ENCODE results near the gene EFNA4. TPM values are rescaled to one million over a fixed set of nuclear protein-coding genes. Genes with fewer than 3 reads are reported as not detected.

The EFNA4 gene
- total and polyA plus RNA-seq, 2 experiments from 2014 or later = 4.6 to 5.5 TPM

DNA sequence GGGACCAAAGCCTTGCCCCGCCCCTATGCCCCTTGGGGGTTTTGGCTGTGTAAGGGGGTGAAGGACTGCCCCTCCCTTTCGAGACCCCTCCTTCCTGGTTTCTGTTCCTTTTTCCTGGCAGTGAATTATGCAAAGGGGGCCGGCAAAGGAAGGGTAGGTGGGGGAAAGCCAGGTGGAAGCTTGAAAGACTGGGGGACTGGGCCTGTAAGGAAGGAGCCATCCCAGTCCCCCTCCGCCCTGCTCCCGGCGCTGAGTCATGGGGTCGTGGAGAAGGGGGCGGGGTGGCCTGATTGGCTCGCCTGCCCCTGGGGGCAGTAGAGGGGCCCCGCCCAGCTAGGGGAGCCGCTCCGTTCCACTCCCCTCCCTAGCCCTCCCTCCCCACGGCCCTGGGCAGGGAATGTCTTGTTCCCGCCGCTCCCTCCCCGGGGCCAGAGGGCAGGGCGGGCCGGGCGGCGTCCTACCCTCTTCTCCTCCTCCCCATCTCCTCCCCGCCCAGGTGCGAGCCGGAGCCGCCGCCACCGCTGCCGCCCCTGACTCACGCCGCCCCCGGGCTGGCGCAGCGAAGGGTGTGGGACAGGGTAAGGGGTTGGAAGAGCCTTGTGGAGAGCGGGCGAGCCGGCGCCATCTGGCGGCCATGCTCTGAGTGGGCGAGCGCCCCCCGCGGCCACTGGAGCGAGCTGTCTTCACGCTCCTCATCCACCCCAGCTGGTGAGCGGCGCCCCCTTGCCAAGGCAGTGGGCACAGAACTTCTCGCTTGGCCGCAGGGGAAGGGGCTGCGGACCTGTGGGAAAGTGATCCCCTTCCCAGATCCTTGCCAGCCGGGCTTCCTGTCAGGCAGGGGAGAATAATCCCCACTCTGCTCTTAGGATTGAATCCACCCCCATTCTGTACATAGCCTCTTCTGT is 46.2 kb upstream of the EFNA4 start:
- Histone ChIP-seq H3F3A (ENCODE audit: insufficient read depth) (no peaks in the 10 kb centered on the region), H3K4me3 (peak overlapping the region; percentile 64), H3K79me2 (ENCODE audit: insufficient read depth) (no peaks in the 10 kb centered on the region), H3K9me2 (ENCODE audit: insufficient read depth) (no peaks in the 10 kb centered on the region), H4K20me1 (ENCODE audit: insufficient read depth) (no peaks in the 10 kb centered on the region), H3K9ac (peak overlapping the region; percentile 53), H3K9me3 (ENCODE audit: low read depth) (no peaks in the 10 kb centered on the region), H3K36me3 (ENCODE audit: low read depth) (no peaks in the 10 kb centered on the region), H3K27ac (peak overlapping the region; percentile 49), H3K4me2 (ENCODE audit: unreplicated experiment) (peak overlapping the region; percentile 58), H2AFZ (peak overlapping the region; percentile 47; the same call in 1 of the 2 replicates), H3K4me1 (ENCODE audit: insufficient read depth) (peaks cover 15% of the 10 kb centered on the region), H3K27me3 (replicated peaks; ENCODE audit: insufficient read depth) (no peaks in the 10 kb centered on the region)
- WGBS, 2 experiments (ENCODE audit: low coverage in 1 of 2, low lambda C conversion rate in 2 of 2, missing lambda C conversion rate in 2 of 2) = 2 to 3% methylated on average over 22 to 48 of the region's 49 CpGs
- in situ Hi-C loops (cut with MboI) = no loop called here
- TF ChIP-seq EZH2phosphoT487 (IDR thresholded peaks at IDR 0.05; ENCODE audit: insufficient read depth, low read depth) (no peak), EZH2 (IDR thresholded peaks at IDR 0.05; ENCODE audit: insufficient read depth, poor library complexity, severe bottlenecking) (no peak)
- DNase-seq = peak; percentile 91

DNA sequence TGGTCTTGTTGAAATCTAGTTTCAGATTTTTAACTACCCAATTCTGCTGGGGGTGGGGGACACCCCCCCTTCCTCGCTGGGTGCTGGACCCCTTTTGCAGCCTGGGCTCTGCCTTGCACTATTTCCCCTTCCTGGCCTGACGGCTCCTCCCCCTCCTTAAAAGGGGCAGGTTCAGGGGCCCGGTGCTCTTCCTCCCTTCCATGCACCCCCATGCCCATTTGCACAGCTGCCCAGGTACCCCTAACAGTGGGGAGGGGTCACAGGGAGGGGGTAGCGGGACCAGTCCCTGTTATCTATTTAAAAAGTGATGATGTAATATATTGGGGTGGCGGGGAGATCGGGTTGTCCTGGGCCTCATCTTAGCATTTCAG is 45.6 kb upstream of the EFNA4 start:
- H3K4me3 ChIP-seq = peak overlapping the region; percentile 64
- peak overlapping the region; percentile 53 for H3K9ac ChIP-seq
- no peaks in the 10 kb centered on the region for H3K79me2 ChIP-seq (ENCODE audit: insufficient read depth)
- no peaks in the 10 kb centered on the region for H3K9me2 ChIP-seq (ENCODE audit: insufficient read depth)
- H3K4me2 ChIP-seq (ENCODE audit: unreplicated experiment) = peak overlapping the region; percentile 58
- H2AFZ ChIP-seq = peak overlapping the region; percentile 47; the same call in 1 of the 2 replicates
- TF ChIP-seq EZH2phosphoT487 (IDR thresholded peaks at IDR 0.05; ENCODE audit: insufficient read depth, low read depth) = no peak
- no peak for TF ChIP-seq EZH2 (IDR thresholded peaks at IDR 0.05; ENCODE audit: insufficient read depth, poor library complexity, severe bottlenecking)
- H3K27me3 ChIP-seq (replicated peaks; ENCODE audit: insufficient read depth) = no peaks in the 10 kb centered on the region
- H3K36me3 ChIP-seq (ENCODE audit: low read depth) = no peaks in the 10 kb centered on the region
- DNase-seq = no peak
- H3K4me1 ChIP-seq (ENCODE audit: insufficient read depth) = peaks cover 16% of the 10 kb centered on the region
- H3F3A ChIP-seq (ENCODE audit: insufficient read depth) = no peaks in the 10 kb centered on the region
- in situ Hi-C loops (cut with MboI) = no loop called here
- H4K20me1 ChIP-seq (ENCODE audit: insufficient read depth) = no peaks in the 10 kb centered on the region
- H3K27ac ChIP-seq = no peak overlapping the region
- 67 to 71% methylated on average over 6 of the region's 6 CpGs for WGBS, 2 experiments (ENCODE audit: low coverage in 1 of 2, low lambda C conversion rate in 2 of 2, missing lambda C conversion rate in 2 of 2)
- no peaks in the 10 kb centered on the region for H3K9me3 ChIP-seq (ENCODE audit: low read depth)

DNA sequence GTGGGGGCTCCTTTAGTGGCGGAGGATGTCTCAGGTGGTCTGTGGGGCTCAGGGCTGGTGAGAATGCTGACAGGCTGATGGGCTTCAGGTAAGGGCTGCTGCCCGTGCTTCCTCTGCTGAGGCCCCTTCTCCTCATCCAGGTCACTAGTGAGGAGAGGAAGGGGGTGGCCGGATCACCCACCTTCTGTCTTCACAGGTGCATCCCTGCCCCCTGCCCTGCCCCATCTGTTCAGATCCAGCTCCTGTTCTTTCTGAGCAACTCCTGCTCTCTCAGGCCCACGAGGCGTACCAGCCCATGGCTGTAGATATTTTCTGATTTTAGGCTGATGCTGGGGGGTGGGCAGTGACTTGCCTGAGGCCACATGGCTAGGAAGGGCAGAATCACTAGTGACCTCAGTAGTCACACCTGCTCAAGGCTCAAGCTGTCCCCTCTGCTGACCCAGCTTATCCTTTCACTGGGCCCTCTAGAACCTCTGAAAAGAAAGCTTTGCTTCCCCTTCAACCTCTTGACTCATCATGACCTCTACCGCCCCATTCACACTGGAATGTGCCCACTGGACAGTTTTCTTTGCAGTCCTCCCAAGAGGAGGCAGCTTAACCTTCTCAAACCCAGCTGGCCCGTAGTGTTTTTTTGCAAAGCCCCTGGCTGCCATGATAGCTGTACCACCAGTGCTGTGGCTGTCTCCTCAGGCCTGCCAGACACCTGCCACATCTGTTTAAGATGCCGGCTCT is 44.8 kb upstream of the EFNA4 start:
- no peaks in the 10 kb centered on the region for H3K79me2 ChIP-seq (ENCODE audit: insufficient read depth)

DNA sequence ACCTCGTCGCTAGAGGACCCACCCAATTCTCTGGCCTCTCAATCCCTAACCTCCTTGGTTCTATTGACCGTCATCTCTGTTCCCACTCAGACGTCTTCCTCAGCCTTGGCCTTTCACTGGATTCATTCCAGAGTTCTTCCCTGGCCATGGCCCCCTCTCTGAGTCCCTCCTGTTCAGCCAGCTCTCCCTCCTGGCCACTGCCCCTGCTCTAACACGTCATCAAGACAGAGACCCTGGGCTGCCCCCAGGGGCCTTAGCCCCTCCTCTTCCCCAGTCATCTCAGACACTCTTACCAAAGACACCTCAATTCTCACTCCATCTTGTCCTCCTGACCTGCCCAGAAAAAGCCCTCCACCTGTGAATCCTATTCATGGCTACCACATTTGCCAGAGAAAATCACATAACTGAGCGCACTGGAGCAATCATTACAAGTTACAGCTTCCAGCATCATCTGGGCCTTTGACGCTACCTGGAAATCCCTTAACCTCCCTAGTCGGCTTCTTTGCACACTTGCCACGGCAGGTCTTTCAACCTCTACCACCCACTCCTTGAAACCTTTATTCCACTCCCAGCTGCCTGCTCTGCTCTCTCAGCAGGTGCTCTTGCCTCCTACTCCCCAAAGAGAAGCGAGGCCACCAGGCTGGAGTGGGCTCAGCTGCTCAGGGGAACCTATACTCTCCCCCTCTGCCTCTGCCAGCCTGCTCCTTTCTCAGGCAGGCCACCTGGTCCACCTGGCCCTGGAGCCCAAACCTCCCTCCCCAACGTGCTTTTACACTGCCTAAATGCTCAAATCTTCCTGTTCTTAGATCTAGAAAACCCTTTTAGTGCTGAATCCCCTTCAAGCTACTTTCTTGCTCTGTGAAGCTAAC is 43.9 kb upstream of the EFNA4 start:
- H3K79me2 ChIP-seq (ENCODE audit: insufficient read depth) = no peaks in the 10 kb centered on the region
- WGBS, 2 experiments (ENCODE audit: low coverage in 1 of 2, low lambda C conversion rate in 2 of 2, missing lambda C conversion rate in 2 of 2) = 77% methylated on average over 11 of the region's 11 CpGs
- no peak overlapping the region for H2AFZ ChIP-seq
- H3K4me2 ChIP-seq (ENCODE audit: unreplicated experiment) = no peak overlapping the region
- no peaks in the 10 kb centered on the region for H3K36me3 ChIP-seq (ENCODE audit: low read depth)
- no peaks in the 10 kb centered on the region for H3K9me2 ChIP-seq (ENCODE audit: insufficient read depth)
- H3K9ac ChIP-seq = no peak overlapping the region
- H3F3A ChIP-seq (ENCODE audit: insufficient read depth) = no peaks in the 10 kb centered on the region
- H3K4me3 ChIP-seq = no peak overlapping the region
- H3K9me3 ChIP-seq (ENCODE audit: low read depth) = no peaks in the 10 kb centered on the region
- H3K4me1 ChIP-seq (ENCODE audit: insufficient read depth) = peaks cover 16% of the 10 kb centered on the region
- no peak for DNase-seq
- in situ Hi-C loops (cut with MboI) = no loop called here
- TF ChIP-seq EZH2phosphoT487 (IDR thresholded peaks at IDR 0.05; ENCODE audit: insufficient read depth, low read depth) (no peak), EZH2 (IDR thresholded peaks at IDR 0.05; ENCODE audit: insufficient read depth, poor library complexity, severe bottlenecking) (no peak)
- H3K27ac ChIP-seq = no peak overlapping the region
- H3K27me3 ChIP-seq (replicated peaks; ENCODE audit: insufficient read depth) = no peaks in the 10 kb centered on the region
- H4K20me1 ChIP-seq (ENCODE audit: insufficient read depth) = no peaks in the 10 kb centered on the region

More for the DNA sequence above, 44.8 kb upstream of the EFNA4 start:
- DNase-seq = no peak
- no peak overlapping the region for H3K27ac ChIP-seq
- H3K4me3 ChIP-seq = no peak overlapping the region
- H3K9me2 ChIP-seq (ENCODE audit: insufficient read depth) = no peaks in the 10 kb centered on the region
- H2AFZ ChIP-seq = no peak overlapping the region
- no peaks in the 10 kb centered on the region for H3F3A ChIP-seq (ENCODE audit: insufficient read depth)
- no peaks in the 10 kb centered on the region for H3K36me3 ChIP-seq (ENCODE audit: low read depth)
- no peak for TF ChIP-seq EZH2 (IDR thresholded peaks at IDR 0.05; ENCODE audit: insufficient read depth, poor library complexity, severe bottlenecking)
- TF ChIP-seq EZH2phosphoT487 (IDR thresholded peaks at IDR 0.05; ENCODE audit: insufficient read depth, low read depth) = no peak
- in situ Hi-C loops (cut with MboI) = no loop called here
- H3K27me3 ChIP-seq (replicated peaks; ENCODE audit: insufficient read depth) = no peaks in the 10 kb centered on the region
- no peaks in the 10 kb centered on the region for H4K20me1 ChIP-seq (ENCODE audit: insufficient read depth)
- no peak overlapping the region for H3K9ac ChIP-seq
- 97 to 99% methylated on average over 7 to 8 of the region's 8 CpGs for WGBS, 2 experiments (ENCODE audit: low coverage in 1 of 2, low lambda C conversion rate in 2 of 2, missing lambda C conversion rate in 2 of 2)
- H3K9me3 ChIP-seq (ENCODE audit: low read depth) = no peaks in the 10 kb centered on the region
- peaks cover 16% of the 10 kb centered on the region for H3K4me1 ChIP-seq (ENCODE audit: insufficient read depth)
- H3K4me2 ChIP-seq (ENCODE audit: unreplicated experiment) = no peak overlapping the region

Measured in GM23248 (cell line).